Right renal cortex interstitium (tissue), 3 donors: ENCODE data around the gene LSM2. TPM values are rescaled to one million over a fixed set of nuclear protein-coding genes. Genes with fewer than 3 reads are reported as not detected.
A peak's percentile ranks its signal among the peaks of the same experiment; 100 is the strongest.
"Not testable (repeated sequence)": the region's sequence is repeated elsewhere in the genome, so short reads cannot be mapped to it uniquely, and the experiment has no call there.

Source experiments
- DNase-seq, 3 donors: peaks; one replicate each; pipeline ENCODE4 v3.0.0-alpha.2; 2013; ENCODE audit warnings: low read depth in 3 of 3, low spot score in 2 of 3
- polyA plus RNA-seq, 3 donors: library from polyadenylated mRNA; unstranded; fragments of 120-200 nt; gene quantifications; one replicate each; pipeline ENCODE4 v1.2.1, GENCODE V29; 2013; ENCODE audit not compliant: insufficient read length in 3 of 3

LSM2 gene
- polyA plus RNA-seq, 3 donors, result 86.8 to 93.1 (median 87.3) TPM

- not testable (repeated sequence) for DNase-seq
Observed at GRCh38 chr6:31801031-31801927, 5.5 kb downstream of the LSM2 start.

- DNase-seq, result no peak
Observed at GRCh38 chr6:31799781-31800180, 7.0 kb downstream of the LSM2 start.

GRCh38 chr6:31797588-31797987 is 9.2 kb downstream of the LSM2 start:
- no peak for DNase-seq

GRCh38 chr6:31796993-31797385 is 9.8 kb downstream of the LSM2 start:
- no peak for DNase-seq

- DNase-seq, result peak in 2 of 3 donors; percentile 70 to 71
Observed at GRCh38 chr6:31795616-31796298, 11.0 kb downstream of the LSM2 start, which contains the start of gene VARS1. VARS1 (minus strand) TSS chr6:31795752; CDS start chr6:31795217, 535 bp downstream.

- no peak for DNase-seq
Observed at GRCh38 chr6:31794866-31795615, 11.7 kb downstream of the LSM2 start.

- no peak for DNase-seq
Observed at GRCh38 chr6:31794294-31794865, 12.4 kb downstream of the LSM2 start.

GRCh38 chr6:31793927-31794245 is 12.9 kb downstream of the LSM2 start:
- not testable (repeated sequence) for DNase-seq

- DNase-seq, result no peak
Observed at GRCh38 chr6:31792761-31793171, 14.0 kb downstream of the LSM2 start.

- DNase-seq, result no peak
Observed at GRCh38 chr6:31792090-31792374, 14.7 kb downstream of the LSM2 start.

GRCh38 chr6:31791324-31792089 is 15.3 kb downstream of the LSM2 start:
- no peak for DNase-seq

GRCh38 chr6:31785475-31785874 is 21.3 kb downstream of the LSM2 start:
- no peak for DNase-seq

GRCh38 chr6:31784098-31784925 is 22.5 kb downstream of the LSM2 start:
- DNase-seq, result no peak

- no peak for DNase-seq
Observed at GRCh38 chr6:31782126-31782855, 24.5 kb downstream of the LSM2 start.

- no peak for DNase-seq
Observed at GRCh38 chr6:31781244-31782125, 25.3 kb downstream of the LSM2 start.

- no peak for DNase-seq
Observed at GRCh38 chr6:31780507-31781243, 26.1 kb downstream of the LSM2 start.

GRCh38 chr6:31779908-31780307 is 26.9 kb downstream of the LSM2 start:
- DNase-seq, result no peak
